Lung (tissue), 12 donors: Measurements from ENCODE around the gene TGFBI. TPM values are rescaled to one million over a fixed set of nuclear protein-coding genes. Genes with fewer than 3 reads are reported as not detected.

Experiments used
- ATAC-seq: fragments of 200-7000 bp; cut with Tn5 transposase; one replicate; pipeline ENCODE4 v1.9.1; 2020; ENCODE audit warnings: moderate number of reproducible peaks; ENCODE audit not compliant: insufficient read depth, low FRiP score
- DNase-seq, 3 donors: peaks; one replicate each; pipeline ENCODE4 v3.0.0-alpha.2; 2013 to 2017
- H3K27ac ChIP-seq, 2 donors: one replicate each; pipeline ENCODE4 v1.5.1; 2013; ENCODE audit warnings: mild to moderate bottlenecking in 2 of 2, moderate library complexity in 2 of 2, control low read depth in 1 of 2, inconsistent platforms in 1 of 2, low read depth in 1 of 2, low read length in 1 of 2
- H3K27me3 ChIP-seq, 3 donors: one replicate each; pipeline ENCODE4 v1.5.1; 2013; ENCODE audit warnings: low read length in 2 of 3; ENCODE audit not compliant: control insufficient read depth in 3 of 3, insufficient read depth in 3 of 3
- H3K36me3 ChIP-seq, 4 donors: one replicate each; pipeline ENCODE4 v1.5.1; 2013; ENCODE audit warnings: low read length in 4 of 4, mild to moderate bottlenecking in 1 of 4, moderate library complexity in 1 of 4; ENCODE audit not compliant: control insufficient read depth in 4 of 4, insufficient read depth in 4 of 4
- H3K4me1 ChIP-seq, 5 donors: one replicate each; pipeline ENCODE4 v1.5.1; 2013; ENCODE audit warnings: low read length in 5 of 5, mild to moderate bottlenecking in 2 of 5, moderate library complexity in 1 of 5; ENCODE audit not compliant: control insufficient read depth in 5 of 5, insufficient read depth in 5 of 5
- H3K4me3 ChIP-seq: one replicate; pipeline ENCODE4 v1.5.1; 2013; ENCODE audit warnings: mild to moderate bottlenecking, control low read depth, moderate library complexity
- H3K9ac ChIP-seq, 2 donors: one replicate each; pipeline ENCODE4 v1.5.1; 2013; ENCODE audit warnings: low read length in 2 of 2, control low read depth in 1 of 2; ENCODE audit not compliant: insufficient read depth in 1 of 2
- H3K9me3 ChIP-seq, 4 donors: one replicate each; pipeline ENCODE4 v1.5.1; 2013; ENCODE audit warnings: low read length in 3 of 4, mild to moderate bottlenecking in 1 of 4, moderate library complexity in 1 of 4; ENCODE audit not compliant: control insufficient read depth in 4 of 4, insufficient read depth in 3 of 4
- WGBS, 2 donors: extraction: QIAGEN DNeasy Blood & Tissue Kit; methylation state at CpG; one replicate each; pipeline ENCODE4 v1.1.7; 2013; 5-methylcytosine and 5-hydroxymethylcytosine counted together
- polyA plus RNA-seq, 2 donors: library from polyadenylated mRNA; stranded (reverse); fragments of 200-250 nt; gene quantifications; one replicate each; pipeline ENCODE4 v1.2.1, GENCODE V29; 2013
- total RNA-seq, 2 donors: library from RNA; depleted of rRNA in 1 of 2; stranded (reverse); fragments of >200 nt in 1 of 2; gene quantifications; one replicate each; pipeline ENCODE4 v1.2.1, GENCODE V29; 2014 to 2021
- TF ChIP-seq, protein P1 (sequence below): IDR thresholded peaks from 2 replicates; pipeline ENCODE4 v1.5.1; 2012; ENCODE audit warnings: mild to moderate bottlenecking; ENCODE audit errors: control extremely low read depth, extremely low read depth
- donor health status: control.
- donor health status: control.
- donor health status: Bipolar disorder and iron deficiency.
- donor health status: healthy.
- donor health status: DM: yes; HTN: yes; CAD: no.

The TGFBI gene
- total and polyA plus RNA-seq, 4 donors, result 96.4 to 146 (median 111) TPM

DNA sequence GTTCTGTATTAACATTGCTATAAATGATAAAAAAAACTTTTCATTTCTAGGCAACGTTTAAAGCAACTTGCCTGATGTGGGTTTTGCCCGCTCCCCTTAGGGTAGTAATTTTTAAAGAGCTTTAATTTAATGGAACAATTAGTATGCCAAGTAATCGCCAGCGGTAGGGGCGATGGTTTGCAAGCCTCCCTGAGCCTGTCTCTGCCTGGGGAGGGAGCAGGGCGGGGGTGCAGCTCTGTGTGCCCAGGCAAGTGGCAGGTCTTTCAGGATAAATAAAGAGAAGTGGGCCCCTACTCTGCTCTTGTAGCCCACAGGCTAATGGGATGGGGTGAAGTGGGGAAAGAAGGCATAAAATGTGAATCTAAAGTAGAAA is 13.8 kb upstream of the TGFBI start:
- H3K4me1 ChIP-seq, result peaks cover 4 to 67% (median 19%) of the 10 kb centered on the region in 5 donors
- ATAC-seq (no peak), DNase-seq (no peak)
- no peaks in the 10 kb centered on the region for H3K27me3 ChIP-seq
- TF ChIP-seq, protein P1, sequence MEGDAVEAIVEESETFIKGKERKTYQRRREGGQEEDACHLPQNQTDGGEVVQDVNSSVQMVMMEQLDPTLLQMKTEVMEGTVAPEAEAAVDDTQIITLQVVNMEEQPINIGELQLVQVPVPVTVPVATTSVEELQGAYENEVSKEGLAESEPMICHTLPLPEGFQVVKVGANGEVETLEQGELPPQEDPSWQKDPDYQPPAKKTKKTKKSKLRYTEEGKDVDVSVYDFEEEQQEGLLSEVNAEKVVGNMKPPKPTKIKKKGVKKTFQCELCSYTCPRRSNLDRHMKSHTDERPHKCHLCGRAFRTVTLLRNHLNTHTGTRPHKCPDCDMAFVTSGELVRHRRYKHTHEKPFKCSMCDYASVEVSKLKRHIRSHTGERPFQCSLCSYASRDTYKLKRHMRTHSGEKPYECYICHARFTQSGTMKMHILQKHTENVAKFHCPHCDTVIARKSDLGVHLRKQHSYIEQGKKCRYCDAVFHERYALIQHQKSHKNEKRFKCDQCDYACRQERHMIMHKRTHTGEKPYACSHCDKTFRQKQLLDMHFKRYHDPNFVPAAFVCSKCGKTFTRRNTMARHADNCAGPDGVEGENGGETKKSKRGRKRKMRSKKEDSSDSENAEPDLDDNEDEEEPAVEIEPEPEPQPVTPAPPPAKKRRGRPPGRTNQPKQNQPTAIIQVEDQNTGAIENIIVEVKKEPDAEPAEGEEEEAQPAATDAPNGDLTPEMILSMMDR, result no peak
- H3K36me3 ChIP-seq, result no peaks in the 10 kb centered on the region
- WGBS, 2 donors, result 93 to 94% methylated on average over 6 of the region's 6 CpGs
- H3K4me3 ChIP-seq, result no peak overlapping the region
- no peaks in the 10 kb centered on the region for H3K9me3 ChIP-seq
- H3K9ac ChIP-seq, result no peak overlapping the region
- no peak overlapping the region for H3K27ac ChIP-seq

- 93 to 97% methylated on average over 2 of the region's 2 CpGs for WGBS, 2 donors
- DNase-seq (no peak), ATAC-seq (no peak)
- no peak overlapping the region for H3K9ac ChIP-seq
- H3K36me3 ChIP-seq, result no peaks in the 10 kb centered on the region
- H3K9me3 ChIP-seq, result no peaks in the 10 kb centered on the region
- H3K27ac ChIP-seq, result no peak overlapping the region
- H3K4me3 ChIP-seq, result no peak overlapping the region
- TF ChIP-seq, protein P1, result no peak
- peaks cover 4 to 78% (median 25%) of the 10 kb centered on the region in 5 donors for H3K4me1 ChIP-seq
- no peaks in the 10 kb centered on the region for H3K27me3 ChIP-seq
These were observed 12.7 kb upstream of the TGFBI start for GRCh38 chr5:136015966-136016650.

GRCh38 chr5:136016945-136017530 is 11.8 kb upstream of the TGFBI start:
- H3K9ac ChIP-seq, result no peak overlapping the region
- H3K4me1 ChIP-seq, result peaks cover 4 to 69% (median 22%) of the 10 kb centered on the region in 5 donors
- H3K36me3 ChIP-seq, result no peaks in the 10 kb centered on the region
- H3K27me3 ChIP-seq, result no peaks in the 10 kb centered on the region
- ATAC-seq (peak; percentile 16), DNase-seq (peak in 1 of 3 donors; percentile 32)
- H3K27ac ChIP-seq, result no peak overlapping the region
- TF ChIP-seq, protein P1, result no peak
- WGBS, 2 donors, result 46 to 56% methylated on average over 2 of the region's 2 CpGs
- H3K9me3 ChIP-seq, result no peaks in the 10 kb centered on the region
- no peak overlapping the region for H3K4me3 ChIP-seq
